DMS 273 (cell line): ENCODE measurements around the gene DYNLT2.

Experiments used
- DNase-seq: peaks from one replicate; lab custom pipeline; 2025; ENCODE audit not compliant: unreplicated experiment; lab: John Stamatoyannopoulos, UW

Gene DYNLT2

GRCh38 chr6:169751242-169752073 lies at the start of gene DYNLT2, which contains the start of gene ERMARD:
TSS of gene DYNLT2 (minus strand) at chr6:169751572. CDS start at chr6:169751458, 114 bp downstream.
TSS of gene ERMARD (plus strand) at chr6:169751622. CDS start at chr6:169751658, 36 bp downstream.
- peak; percentile 98 for DNase-seq

- DNase-seq: peak; percentile 82
Observed at GRCh38 chr6:169800668-169801395, 49.5 kb upstream of the DYNLT2 start.

- DNase-seq: no peak
Observed at GRCh38 chr6:169800116-169800667, 48.8 kb upstream of the DYNLT2 start.

- DNase-seq: no peak
Observed at GRCh38 chr6:169799474-169799926, 48.1 kb upstream of the DYNLT2 start.

GRCh38 chr6:169798764-169799473 lies 47.5 kb upstream of the DYNLT2 start:
- no peak for DNase-seq

- DNase-seq: no peak
Observed at GRCh38 chr6:169795196-169795595, 43.8 kb upstream of the DYNLT2 start.

GRCh38 chr6:169794317-169795055 lies 43.1 kb upstream of the DYNLT2 start:
- peak; percentile 15 for DNase-seq

- peak; percentile 59 for DNase-seq
Observed at GRCh38 chr6:169793408-169793807, 42.0 kb upstream of the DYNLT2 start.

GRCh38 chr6:169792306-169793015 lies 41.1 kb upstream of the DYNLT2 start:
- DNase-seq: no peak

- DNase-seq: peak; percentile 11
Observed at GRCh38 chr6:169791721-169792131, 40.4 kb upstream of the DYNLT2 start.

- peak; percentile 88 for DNase-seq
Observed at GRCh38 chr6:169789944-169790927, 38.9 kb upstream of the DYNLT2 start.

GRCh38 chr6:169789146-169789943 lies 38.0 kb upstream of the DYNLT2 start:
- no peak for DNase-seq

GRCh38 chr6:169788809-169789145 lies 37.4 kb upstream of the DYNLT2 start:
- DNase-seq: no peak

GRCh38 chr6:169787797-169788196 lies 36.4 kb upstream of the DYNLT2 start:
- DNase-seq: no peak

GRCh38 chr6:169786349-169786748 lies 35.0 kb upstream of the DYNLT2 start:
- no peak for DNase-seq

- DNase-seq: no peak
Observed at GRCh38 chr6:169785566-169785965, 34.2 kb upstream of the DYNLT2 start.

- no peak for DNase-seq
Observed at GRCh38 chr6:169784821-169785340, 33.5 kb upstream of the DYNLT2 start.
